Subcutaneous adipose tissue (tissue), 4 donors: Measurements from ENCODE around the gene LRRTM3. TPM values are rescaled to one million over a fixed set of nuclear protein-coding genes. Genes with fewer than 3 reads are reported as not detected.

Experiments used
- CTCF ChIP-seq: fragments of 450-650 bp; IDR thresholded peaks from one replicate; pipeline ENCODE4 v1.5.1; 2016; ENCODE audit warnings: low read depth, mild to moderate bottlenecking, control low read depth, antibody characterized with exemption, moderate library complexity
- total RNA-seq, 4 donors: library from RNA; depleted of rRNA; stranded (reverse); fragments of >200 nt; gene quantifications; one replicate each; pipeline ENCODE4 v1.1.0, GENCODE V29; 2016

The LRRTM3 gene
- total RNA-seq, 4 donors from 2014 or later: not detected

GRCh38 chr10:67141300-67141699, 215.5 kb downstream of the LRRTM3 start:
- no peak for TF ChIP-seq CTCF

- no peak for TF ChIP-seq CTCF
These were observed 218.7 kb downstream of the LRRTM3 start for GRCh38 chr10:67144530-67144929.
